ENCODE measurements around the gene CLASP2.
"Not testable (repeated sequence)": the region's sequence is repeated elsewhere in the genome, so short reads cannot be mapped to it uniquely, and the experiment has no call there.

CLASP2 gene

GRCh38 chr3:33526787-33527186, 191.3 kb downstream of the CLASP2 start:
- no peak for DNase-seq

- no peak for DNase-seq
These were observed 192.8 kb downstream of the CLASP2 start for GRCh38 chr3:33525232-33525631.

GRCh38 chr3:33523093-33523667, 194.9 kb downstream of the CLASP2 start:
- DNase-seq: no peak

GRCh38 chr3:33521736-33522135, 196.3 kb downstream of the CLASP2 start:
- no peak for DNase-seq

GRCh38 chr3:33513262-33513863, 204.7 kb downstream of the CLASP2 start:
- DNase-seq: no peak

GRCh38 chr3:33505027-33505426, 213.0 kb downstream of the CLASP2 start:
- no peak for DNase-seq

- no peak for DNase-seq
These were observed 221.6 kb downstream of the CLASP2 start for GRCh38 chr3:33496449-33496848.

GRCh38 chr3:33491721-33492120, 226.3 kb downstream of the CLASP2 start:
- no peak for DNase-seq

GRCh38 chr3:33490641-33491241, 227.3 kb downstream of the CLASP2 start:
- no peak for DNase-seq

GRCh38 chr3:33488683-33489082, 229.4 kb downstream of the CLASP2 start:
- no peak for DNase-seq

- DNase-seq: no peak
These were observed 229.8 kb downstream of the CLASP2 start for GRCh38 chr3:33488246-33488645.

GRCh38 chr3:33482111-33482521, 235.9 kb downstream of the CLASP2 start:
- no peak for DNase-seq

GRCh38 chr3:33474896-33475295, 243.2 kb downstream of the CLASP2 start:
- DNase-seq: no peak

- DNase-seq: no peak
These were observed 244.2 kb downstream of the CLASP2 start for GRCh38 chr3:33473813-33474212.

- no peak for DNase-seq
These were observed 250.3 kb downstream of the CLASP2 start for GRCh38 chr3:33467786-33468185.

GRCh38 chr3:33461097-33461496, 257.0 kb downstream of the CLASP2 start:
- DNase-seq: no peak

- DNase-seq: not testable (repeated sequence)
These were observed 258.5 kb downstream of the CLASP2 start for GRCh38 chr3:33459577-33459976.

GRCh38 chr3:33458446-33458845, 259.6 kb downstream of the CLASP2 start:
- no peak for DNase-seq

- no peak for DNase-seq
These were observed 261.3 kb downstream of the CLASP2 start for GRCh38 chr3:33456756-33457155.

GRCh38 chr3:33453331-33453761, 264.7 kb downstream of the CLASP2 start:
- DNase-seq: no peak

GRCh38 chr3:33451994-33452393, 266.1 kb downstream of the CLASP2 start:
- DNase-seq: not testable (repeated sequence)

- DNase-seq: no peak
These were observed 270.1 kb downstream of the CLASP2 start for GRCh38 chr3:33447958-33448357.

GRCh38 chr3:33447256-33447625, 270.8 kb downstream of the CLASP2 start:
- not testable (repeated sequence) for DNase-seq

All from T1000 (cell line).